Measurements from ENCODE around the gene RPS27A.
"Not testable (repeated sequence)": the region's sequence is repeated elsewhere in the genome, so short reads cannot be mapped to it uniquely, and the experiment has no call there.

RPS27A gene

GRCh38 chr2:55232084-55232862 is at the start of gene RPS27A, which contains the start of gene CLHC1:
Gene RPS27A (plus strand): TSS chr2:55232688. CDS start chr2:55232825, 137 bp downstream.
Gene CLHC1 (minus strand): TSS chr2:55232293. CDS start chr2:55222411, 9,882 bp downstream.
- H3K4me3 ChIP-seq (replicated peaks in 1 of 2; ENCODE audit: low read depth in 2 of 2, low read length in 2 of 2): peak within 1 kb of the TSS; percentile 92 to 96
- DNase-seq (ENCODE audit: low read depth in 2 of 2): peak; percentile 98
- no peak for TF ChIP-seq CTCF (IDR thresholded peaks at IDR 0.05; ENCODE audit: low read depth, low read length)

- H3K4me3 ChIP-seq (replicated peaks in 1 of 2; ENCODE audit: low read depth in 2 of 2, low read length in 2 of 2); DNase-seq (ENCODE audit: low read depth in 2 of 2): not testable (repeated sequence)
These were observed 45.7 kb upstream of the RPS27A start for GRCh38 chr2:55186837-55187236.

GRCh38 chr2:55191888-55192287 is 40.6 kb upstream of the RPS27A start:
- DNase-seq (ENCODE audit: low read depth in 2 of 2): not testable (repeated sequence)

GRCh38 chr2:55196526-55196925 is 36.0 kb upstream of the RPS27A start:
- TF ChIP-seq CTCF (IDR thresholded peaks at IDR 0.05; ENCODE audit: low read depth, low read length): no peak
- H3K4me3 ChIP-seq (replicated peaks in 1 of 2; ENCODE audit: low read depth in 2 of 2, low read length in 2 of 2): no peak overlapping the region

More at GRCh38 chr2:55191888-55192287, 40.6 kb upstream of the RPS27A start:
- not testable (repeated sequence) for H3K4me3 ChIP-seq (replicated peaks in 1 of 2; ENCODE audit: low read depth in 2 of 2, low read length in 2 of 2)

GRCh38 chr2:55200416-55200815 is 32.1 kb upstream of the RPS27A start:
- TF ChIP-seq CTCF (IDR thresholded peaks at IDR 0.05; ENCODE audit: low read depth, low read length): no peak
- no peak overlapping the region for H3K4me3 ChIP-seq (replicated peaks in 1 of 2; ENCODE audit: low read depth in 2 of 2, low read length in 2 of 2)
- no peak for DNase-seq (ENCODE audit: low read depth in 2 of 2)

More at GRCh38 chr2:55196526-55196925, 36.0 kb upstream of the RPS27A start:
- DNase-seq (ENCODE audit: low read depth in 2 of 2): no peak

- no peak for TF ChIP-seq CTCF (IDR thresholded peaks at IDR 0.05; ENCODE audit: low read depth, low read length)
- DNase-seq (ENCODE audit: low read depth in 2 of 2): no peak
- H3K4me3 ChIP-seq (replicated peaks in 1 of 2; ENCODE audit: low read depth in 2 of 2, low read length in 2 of 2): no peak overlapping the region
These were observed 28.0 kb upstream of the RPS27A start for GRCh38 chr2:55204536-55204935.

- DNase-seq (ENCODE audit: low read depth in 2 of 2): no peak
- TF ChIP-seq CTCF (IDR thresholded peaks at IDR 0.05; ENCODE audit: low read depth, low read length): no peak
- H3K4me3 ChIP-seq (replicated peaks in 1 of 2; ENCODE audit: low read depth in 2 of 2, low read length in 2 of 2): no peak overlapping the region
These were observed 27.5 kb upstream of the RPS27A start for GRCh38 chr2:55204950-55205349.

- H3K4me3 ChIP-seq (replicated peaks in 1 of 2; ENCODE audit: low read depth in 2 of 2, low read length in 2 of 2): no peak overlapping the region
- TF ChIP-seq CTCF (IDR thresholded peaks at IDR 0.05; ENCODE audit: low read depth, low read length): no peak
- no peak for DNase-seq (ENCODE audit: low read depth in 2 of 2)
These were observed 18.7 kb upstream of the RPS27A start for GRCh38 chr2:55213822-55214221.

Data from cardiac fibroblast (primary cell).